Measurements from ENCODE around the gene PCAT7. TPM values are rescaled to one million over a fixed set of nuclear protein-coding genes. Genes with fewer than 3 reads are reported as not detected.

PCAT7 gene
- total and polyA plus RNA-seq, 2 of the 4 experiments (the other 2 are of a cell fraction), result not detected

GRCh38 chr9:94507531-94508258, 47.2 kb upstream of the PCAT7 start:
- BruUV-seq (replicated peaks), result no TSS peak
- H2AFZ ChIP-seq (replicated peaks; ENCODE audit: low read length, poor library complexity), result no peak overlapping the region

More at GRCh38 chr9:94507531-94508258, 47.2 kb upstream of the PCAT7 start:
- Histone ChIP-seq H3K27ac (ENCODE audit: insufficient read depth, low read length) (no peak overlapping the region), H4K20me1 (ENCODE audit: insufficient read depth, low read length) (no peaks in the 10 kb centered on the region), H3K56ac (ENCODE audit: extremely low read depth, insufficient read depth, low read length) (no peak overlapping the region), H3K14ac (replicated peaks; ENCODE audit: low read depth, low read length) (no peak overlapping the region), H3K27me3 (ENCODE audit: control insufficient read depth, insufficient read depth, low read length) (0 out of 2 replicates have a peak, but pooled peaks cover 2% of the 10 kb centered on the region), H3K4me2 (ENCODE audit: low read depth, low read length) (no peak overlapping the region), H3K9me1 (ENCODE audit: insufficient read depth, low read length) (no peaks in the 10 kb centered on the region), H4K91ac (ENCODE audit: insufficient read depth, low read depth, low read length) (no peak overlapping the region), H2BK120ac (ENCODE audit: low read depth, low read length) (no peak overlapping the region), H3K9me3 (ENCODE audit: control insufficient read depth, insufficient read depth, low read length) (no peaks in the 10 kb centered on the region), H2BK15ac (ENCODE audit: low read depth, low read length) (no peak overlapping the region), H3K79me1 (ENCODE audit: low read depth in 1 of 2, low read length in 2 of 2) (no peaks in the 10 kb centered on the region), H3K18ac (ENCODE audit: low read depth, low read length) (no peak overlapping the region), H3K23ac (ENCODE audit: low read depth, low read length) (no peak overlapping the region), H3K4me3 (ENCODE audit: insufficient read depth, low read depth, low read length) (no peak overlapping the region), H2BK20ac (ENCODE audit: low read depth, low read length) (no peak overlapping the region), H2AK9ac (replicated peaks; ENCODE audit: low read depth, low read length, poor library complexity) (no peak overlapping the region), H2BK5ac (ENCODE audit: low read depth, low read length, poor library complexity, severe bottlenecking) (no peak overlapping the region), H2AK5ac (ENCODE audit: low read depth, low read length) (no peak overlapping the region), H3K4ac (ENCODE audit: low read depth, low read length) (no peak overlapping the region), H4K8ac (ENCODE audit: low read depth in 2 of 2, low read length in 2 of 2) (no peak overlapping the region), H3K4me1 (ENCODE audit: control insufficient read depth, insufficient read depth, low read length) (no peaks in the 10 kb centered on the region), H3K36me3 (ENCODE audit: control insufficient read depth, insufficient read depth, low read length) (no peaks in the 10 kb centered on the region), H3K9ac (ENCODE audit: low read depth, low read length) (no peak overlapping the region), H4K5ac (ENCODE audit: low read depth, low read length) (no peak overlapping the region)
- TF ChIP-seq RCOR1 (IDR thresholded peaks at IDR 0.05; ENCODE audit: insufficient replicate concordance, low read length) (no peak), SMC3 (IDR thresholded peaks at IDR 0.05; ENCODE audit: low read depth, low read length) (no peak), CEBPB (IDR thresholded peaks at IDR 0.05; ENCODE audit: low read depth, low read length) (no peak), BHLHE40 (IDR thresholded peaks at IDR 0.05; ENCODE audit: low read depth, low read length) (no peak), USF2 (IDR thresholded peaks at IDR 0.05; ENCODE audit: low read depth, low read length) (no peak), CTCF (conservative IDR thresholded peaks at IDR 0.05; ENCODE audit: low read depth, low read length) (no peak), FOS (IDR thresholded peaks at IDR 0.05; ENCODE audit: low read depth, low read length) (no peak), MAFK (IDR thresholded peaks at IDR 0.05; ENCODE audit: low read depth, low read length) (no peak), ELK1 (IDR thresholded peaks at IDR 0.05; ENCODE audit: borderline replicate concordance, low read depth, low read length) (no peak)
- CTCF ChIA-PET, result no interaction called here
- 40% methylated on average over 1 of the region's 7 CpGs; no CpG with 5 or more reads in 1 of the 2 experiments for WGBS, 2 experiments (ENCODE audit: extremely low coverage in 2 of 2, insufficient read length in 1 of 2)
- ATAC-seq (ENCODE audit: low read depth) (no peak), DNase-seq (no peak)
- dilution Hi-C loops (cut with HindIII; ENCODE audit: low sequenced_read_pairs, unreplicated experiment) (no loop called here), in situ Hi-C loops (cut with MboI; ENCODE audit: low sequenced_read_pairs) (no loop called here), intact Hi-C loops (cut with micrococcal nuclease) (loop anchor here (10.0 kb wide), 1 partner anchor 57 kb away; no protein-coding TSS in a partner anchor)
- POLR2A ChIA-PET (ENCODE audit: unreplicated experiment), result no interaction called here

Measured in IMR-90 (cell line).